ENCODE results near the gene ADGRA3. TPM values are rescaled to one million over a fixed set of nuclear protein-coding genes. Genes with fewer than 3 reads are reported as not detected.

ADGRA3 gene
- total RNA-seq, 2 experiments from 2014 or later, result not detected

DNA sequence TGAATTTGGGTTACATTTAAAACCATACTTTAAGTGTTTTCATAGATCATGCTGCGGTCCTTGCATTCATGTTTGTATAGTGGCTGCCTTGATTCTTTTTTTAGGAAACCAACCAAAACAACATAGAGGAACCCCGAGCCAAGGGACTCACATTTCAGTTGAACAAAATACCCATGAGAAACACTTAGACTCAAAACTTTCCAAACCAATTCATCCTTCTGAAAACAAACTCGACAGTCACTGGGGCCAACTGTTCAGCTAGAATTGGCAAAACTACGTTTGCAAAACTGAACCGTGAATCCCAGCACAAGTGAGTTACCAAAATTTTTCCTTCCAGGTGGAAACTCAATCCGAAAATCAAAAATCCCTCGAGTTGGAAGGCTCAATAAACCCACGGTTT lies 1.4 kb downstream of the ADGRA3 start:
- TF ChIP-seq EZH2phosphoT487 (IDR thresholded peaks at IDR 0.05; ENCODE audit: borderline replicate concordance, low read depth, low read length), result no peak
- TF ChIP-seq, protein P1, sequence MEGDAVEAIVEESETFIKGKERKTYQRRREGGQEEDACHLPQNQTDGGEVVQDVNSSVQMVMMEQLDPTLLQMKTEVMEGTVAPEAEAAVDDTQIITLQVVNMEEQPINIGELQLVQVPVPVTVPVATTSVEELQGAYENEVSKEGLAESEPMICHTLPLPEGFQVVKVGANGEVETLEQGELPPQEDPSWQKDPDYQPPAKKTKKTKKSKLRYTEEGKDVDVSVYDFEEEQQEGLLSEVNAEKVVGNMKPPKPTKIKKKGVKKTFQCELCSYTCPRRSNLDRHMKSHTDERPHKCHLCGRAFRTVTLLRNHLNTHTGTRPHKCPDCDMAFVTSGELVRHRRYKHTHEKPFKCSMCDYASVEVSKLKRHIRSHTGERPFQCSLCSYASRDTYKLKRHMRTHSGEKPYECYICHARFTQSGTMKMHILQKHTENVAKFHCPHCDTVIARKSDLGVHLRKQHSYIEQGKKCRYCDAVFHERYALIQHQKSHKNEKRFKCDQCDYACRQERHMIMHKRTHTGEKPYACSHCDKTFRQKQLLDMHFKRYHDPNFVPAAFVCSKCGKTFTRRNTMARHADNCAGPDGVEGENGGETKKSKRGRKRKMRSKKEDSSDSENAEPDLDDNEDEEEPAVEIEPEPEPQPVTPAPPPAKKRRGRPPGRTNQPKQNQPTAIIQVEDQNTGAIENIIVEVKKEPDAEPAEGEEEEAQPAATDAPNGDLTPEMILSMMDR (conservative IDR thresholded peaks at IDR 0.05; ENCODE audit: low read length), result no peak
- Histone ChIP-seq H3K4me2 (ENCODE audit: low read length) (no peak overlapping the region), H3K4me1 (ENCODE audit: insufficient read depth, low read length, poor library complexity, severe bottlenecking) (no peaks in the 10 kb centered on the region), H3K27ac (ENCODE audit: low read depth, low read length, poor library complexity, severe bottlenecking) (no peak overlapping the region), H3K4me3 (ENCODE audit: low read depth, low read length, poor library complexity, severe bottlenecking) (no peak overlapping the region), H3K79me2 (ENCODE audit: insufficient read depth, low read depth, low read length) (no peaks in the 10 kb centered on the region), H3K36me3 (ENCODE audit: insufficient read depth, low read length) (no peaks in the 10 kb centered on the region), H3K9me2 (ENCODE audit: insufficient read depth, low read length) (no peaks in the 10 kb centered on the region), H3K9me3 (ENCODE audit: low read length) (no peaks in the 10 kb centered on the region), H4K20me1 (ENCODE audit: insufficient read depth, low read length) (no peaks in the 10 kb centered on the region), H2AFZ (ENCODE audit: low read length) (no peak overlapping the region)
- ChIA-PET CTCF (ENCODE audit: unreplicated experiment) (no interaction called here), POLR2A (interaction anchor here (0.7 kb wide), 1 partner anchor 469 kb away, joined by 3 read pairs; no protein-coding TSS in a partner anchor)
- no TSS peak for BruUV-seq (replicated peaks)
- DNase-seq (ENCODE audit: low spot score), result no peak
- intact Hi-C loops (cut with micrococcal nuclease; ENCODE audit: unreplicated experiment), result no loop called here

DNA sequence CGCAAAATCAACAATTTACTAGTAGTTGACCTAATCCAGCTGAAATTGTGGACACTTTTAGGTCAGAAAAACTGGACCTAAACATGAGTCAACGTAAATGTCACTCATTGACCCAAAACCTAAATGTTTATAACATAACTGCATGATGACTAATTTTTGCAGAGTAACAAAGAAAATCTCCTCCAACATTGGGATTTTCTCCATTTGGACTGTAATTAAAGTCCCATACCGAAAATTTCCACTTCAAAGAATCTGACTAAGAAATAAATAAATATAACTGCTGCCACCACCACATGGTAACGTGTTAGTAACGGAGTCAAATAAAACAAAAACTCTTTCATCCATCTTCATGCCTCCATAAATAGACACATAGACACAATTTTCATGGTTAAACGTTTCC lies 1.9 kb downstream of the ADGRA3 start:
- H2AFZ ChIP-seq (ENCODE audit: low read length), result no peak overlapping the region
- no peaks in the 10 kb centered on the region for H3K9me2 ChIP-seq (ENCODE audit: insufficient read depth, low read length)
- BruUV-seq (replicated peaks), result no TSS peak
- H3K79me2 ChIP-seq (ENCODE audit: insufficient read depth, low read depth, low read length), result no peaks in the 10 kb centered on the region
- H3K4me2 ChIP-seq (ENCODE audit: low read length), result no peak overlapping the region
- H3K4me1 ChIP-seq (ENCODE audit: insufficient read depth, low read length, poor library complexity, severe bottlenecking), result no peaks in the 10 kb centered on the region
- POLR2A ChIA-PET, result interaction anchor here (0.7 kb wide), 1 partner anchor 469 kb away, joined by 3 read pairs; no protein-coding TSS in a partner anchor
- H4K20me1 ChIP-seq (ENCODE audit: insufficient read depth, low read length), result no peaks in the 10 kb centered on the region
- CTCF ChIA-PET (ENCODE audit: unreplicated experiment), result no interaction called here
- no peaks in the 10 kb centered on the region for H3K36me3 ChIP-seq (ENCODE audit: insufficient read depth, low read length)
- TF ChIP-seq EZH2phosphoT487 (IDR thresholded peaks at IDR 0.05; ENCODE audit: borderline replicate concordance, low read depth, low read length), result no peak
- TF ChIP-seq, protein P1 (conservative IDR thresholded peaks at IDR 0.05; ENCODE audit: low read length), result no peak
- no peak overlapping the region for H3K27ac ChIP-seq (ENCODE audit: low read depth, low read length, poor library complexity, severe bottlenecking)
- intact Hi-C loops (cut with micrococcal nuclease; ENCODE audit: unreplicated experiment), result no loop called here
- H3K4me3 ChIP-seq (ENCODE audit: low read depth, low read length, poor library complexity, severe bottlenecking), result no peak overlapping the region
- H3K9me3 ChIP-seq (ENCODE audit: low read length), result no peaks in the 10 kb centered on the region
- no peak for DNase-seq (ENCODE audit: low spot score)

DNA sequence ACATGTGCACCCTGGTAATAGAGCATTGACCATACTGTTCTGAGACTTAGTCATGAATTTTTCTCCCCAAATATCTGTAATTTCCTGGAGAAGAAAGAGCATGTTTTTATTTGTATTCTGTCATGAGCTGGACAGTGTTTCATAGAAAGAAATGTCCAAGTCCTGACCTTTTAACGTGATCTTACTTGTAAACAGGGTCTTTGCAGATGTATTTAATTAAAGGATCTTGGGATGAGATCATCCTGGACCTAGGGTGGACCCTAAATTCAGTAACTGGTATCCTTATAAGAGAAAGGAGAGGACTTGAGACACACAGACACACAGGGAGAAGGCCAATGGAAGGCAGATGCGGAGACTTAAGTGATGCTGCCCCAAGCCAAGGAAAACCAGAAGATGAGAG lies 3.6 kb downstream of the ADGRA3 start:
- no peaks in the 10 kb centered on the region for H3K79me2 ChIP-seq (ENCODE audit: insufficient read depth, low read depth, low read length)

More for the DNA sequence above, 3.6 kb downstream of the ADGRA3 start:
- Histone ChIP-seq H3K9me3 (ENCODE audit: low read length) (no peaks in the 10 kb centered on the region), H3K36me3 (ENCODE audit: insufficient read depth, low read length) (no peaks in the 10 kb centered on the region), H3K27ac (ENCODE audit: low read depth, low read length, poor library complexity, severe bottlenecking) (no peak overlapping the region), H3K4me1 (ENCODE audit: insufficient read depth, low read length, poor library complexity, severe bottlenecking) (no peaks in the 10 kb centered on the region), H3K4me3 (ENCODE audit: low read depth, low read length, poor library complexity, severe bottlenecking) (no peak overlapping the region), H3K4me2 (ENCODE audit: low read length) (no peak overlapping the region), H2AFZ (ENCODE audit: low read length) (no peak overlapping the region), H3K9me2 (ENCODE audit: insufficient read depth, low read length) (no peaks in the 10 kb centered on the region), H4K20me1 (ENCODE audit: insufficient read depth, low read length) (no peaks in the 10 kb centered on the region)
- intact Hi-C loops (cut with micrococcal nuclease; ENCODE audit: unreplicated experiment), result no loop called here
- DNase-seq (ENCODE audit: low spot score), result no peak
- ChIA-PET POLR2A (no interaction called here), CTCF (ENCODE audit: unreplicated experiment) (no interaction called here)
- TF ChIP-seq, protein P1 (conservative IDR thresholded peaks at IDR 0.05; ENCODE audit: low read length), result no peak
- TF ChIP-seq EZH2phosphoT487 (IDR thresholded peaks at IDR 0.05; ENCODE audit: borderline replicate concordance, low read depth, low read length), result no peak
- no TSS peak for BruUV-seq (replicated peaks)

Measured in OCI-LY7 (cell line).